Natural killer cell treated with Interleukin-12 subunit alpha and Interleukin-12 subunit beta and Interleukin-15 and Interleukin-18, amount 100 ng/mL, for 72 hours (primary cell): ENCODE data around the gene PROZ. TPM values are rescaled to one million over a fixed set of nuclear protein-coding genes. Genes with fewer than 3 reads are reported as not detected.
A peak's percentile ranks its signal among the peaks of the same experiment; 100 is the strongest.

Experiments used
- ATAC-seq, 2 donors: fragments of 150-1000 bp; cut with Tn5 transposase in 1 of 2; sonication (Bioruptor Pico), chemical (Tn5 transposase) in 1 of 2; 2 replicates each; pipeline ENCODE4 v1.10.0; 2021
- DNase-seq: peaks from one replicate; pipeline ENCODE4 v3.0.0; 2022; ENCODE audit warnings: low spot score
- H3K27ac Mint-ChIP-seq, 2 donors: 1 replicate in 1 of 2; 2 replicates in 1 of 2; pipeline ENCODE4 v1.8.0; 2022; ENCODE audit warnings: mixed read lengths in 2 of 2, mild to moderate bottlenecking in 1 of 2, moderate library complexity in 1 of 2
- H3K27me3 Mint-ChIP-seq, 2 donors: 1 replicate in 1 of 2; 2 replicates in 1 of 2; pipeline ENCODE4 v1.8.0; 2022; ENCODE audit warnings: mixed read lengths in 2 of 2
- H3K36me3 Mint-ChIP-seq: one replicate; pipeline ENCODE4 v1.8.0; 2022; ENCODE audit warnings: mixed read lengths
- H3K4me1 Mint-ChIP-seq, 2 donors: 1 replicate in 1 of 2; 2 replicates in 1 of 2; pipeline ENCODE4 v1.8.0; 2022; ENCODE audit warnings: low read depth in 2 of 2, mixed read lengths in 2 of 2, mild to moderate bottlenecking in 1 of 2
- H3K4me3 Mint-ChIP-seq: one replicate; pipeline ENCODE4 v1.8.0; 2022; ENCODE audit warnings: mixed read lengths
- H3K9me3 Mint-ChIP-seq: 2 replicates; pipeline ENCODE4 v1.8.0; 2022; ENCODE audit warnings: mixed read lengths
- total RNA-seq, 2 donors: library from RNA; stranded (reverse); gene quantifications; one replicate each; pipeline ENCODE4 v1.2.3, GENCODE V29; 2022

Gene PROZ
- total RNA-seq, 2 donors from 2014 or later: not detected

- H3K4me1 Mint-ChIP-seq: peaks cover 27 to 33% of the 10 kb centered on the region in 2 donors
- ATAC-seq: no peak
- H3K4me3 Mint-ChIP-seq: peak overlapping the region; percentile 79
- no peaks in the 10 kb centered on the region for H3K9me3 Mint-ChIP-seq
- peaks cover 5% of the 10 kb centered on the region for H3K36me3 Mint-ChIP-seq
- DNase-seq: no peak
- peak overlapping the region in 1 of 2 donors; percentile 23 for H3K27ac Mint-ChIP-seq
- no peaks in the 10 kb centered on the region for H3K27me3 Mint-ChIP-seq
Measured at GRCh38 chr13:113211774-113212173, 53.3 kb downstream of the PROZ start.

GRCh38 chr13:113216254-113217048, 58.0 kb downstream of the PROZ start:
- Mint-ChIP-seq H3K4me3 (no peak overlapping the region), H3K4me1 (peaks cover 15 to 25% of the 10 kb centered on the region in 2 donors), H3K27me3 (no peaks in the 10 kb centered on the region), H3K36me3 (peaks cover 5% of the 10 kb centered on the region), H3K27ac (no peak overlapping the region), H3K9me3 (no peaks in the 10 kb centered on the region)
- DNase-seq (no peak), ATAC-seq (no peak)

- Mint-ChIP-seq H3K9me3 (no peaks in the 10 kb centered on the region), H3K27ac (no peak overlapping the region), H3K4me1 (peaks cover 20 to 27% of the 10 kb centered on the region in 2 donors), H3K4me3 (no peak overlapping the region), H3K27me3 (no peaks in the 10 kb centered on the region), H3K36me3 (no peaks in the 10 kb centered on the region)
- ATAC-seq: no peak
- DNase-seq: no peak
Measured at GRCh38 chr13:113218586-113218985, 60.1 kb downstream of the PROZ start.

GRCh38 chr13:113219256-113219940, 61.0 kb downstream of the PROZ start:
- no peak for ATAC-seq
- DNase-seq: no peak
- H3K4me1 Mint-ChIP-seq: peaks cover 20 to 27% of the 10 kb centered on the region in 2 donors
- H3K27me3 Mint-ChIP-seq: no peaks in the 10 kb centered on the region
- H3K9me3 Mint-ChIP-seq: no peaks in the 10 kb centered on the region
- H3K4me3 Mint-ChIP-seq: no peak overlapping the region
- peaks cover 1% of the 10 kb centered on the region for H3K36me3 Mint-ChIP-seq
- no peak overlapping the region for H3K27ac Mint-ChIP-seq

GRCh38 chr13:113220141-113220598, 61.7 kb downstream of the PROZ start:
- Mint-ChIP-seq H3K9me3 (no peaks in the 10 kb centered on the region), H3K27ac (no peak overlapping the region), H3K36me3 (peaks cover 5% of the 10 kb centered on the region)

GRCh38 chr13:113220877-113221276, 62.4 kb downstream of the PROZ start:
- Mint-ChIP-seq H3K9me3 (no peaks in the 10 kb centered on the region), H3K36me3 (peaks cover 5% of the 10 kb centered on the region), H3K4me3 (no peak overlapping the region), H3K4me1 (peaks cover 20 to 30% of the 10 kb centered on the region in 2 donors), H3K27ac (no peak overlapping the region), H3K27me3 (no peaks in the 10 kb centered on the region)
- ATAC-seq (no peak), DNase-seq (no peak)

More at GRCh38 chr13:113220141-113220598, 61.7 kb downstream of the PROZ start:
- ATAC-seq: no peak
- no peak for DNase-seq
- H3K4me1 Mint-ChIP-seq: peaks cover 20 to 30% of the 10 kb centered on the region in 2 donors
- no peak overlapping the region for H3K4me3 Mint-ChIP-seq
- H3K27me3 Mint-ChIP-seq: no peaks in the 10 kb centered on the region

Other genes starting within 250 kb of the PROZ start
- under 1 TPM; 0.56 to 0.74 TPM for gene MCF2L, start 189.4 kb upstream of the PROZ start, total RNA-seq
- not detected for gene F7, start 52.9 kb upstream of the PROZ start, total RNA-seq
- gene F10, start 35.8 kb upstream of the PROZ start, total RNA-seq: not detected
- gene PCID2, start 50.0 kb downstream of the PROZ start, total RNA-seq: 10 to 100 TPM; 29.4 to 68.3 TPM
- 10 to 100 TPM; 51.4 to 86.2 TPM for gene CUL4A, start 51.0 kb downstream of the PROZ start, total RNA-seq
- gene LAMP1, start 138.6 kb downstream of the PROZ start, total RNA-seq: 100 to 1,000 TPM; 104 to 108 TPM
- not detected for gene GRTP1, start 205.5 kb downstream of the PROZ start, total RNA-seq